Heart left ventricle (tissue), 16 donors: ENCODE results near the gene PNCK. TPM values are rescaled to one million over a fixed set of nuclear protein-coding genes. Genes with fewer than 3 reads are reported as not detected.

Experiments
- ATAC-seq, 4 donors: fragments of 200-7000 bp; cut with Tn5 transposase; one replicate each; pipeline ENCODE4 v1.9.1; 2020 to 2022; ENCODE audit warnings: moderate library complexity in 4 of 4, mild to moderate bottlenecking in 3 of 4, moderate number of reproducible peaks in 1 of 4
- DNase-seq, 5 donors: peaks; one replicate each; pipeline ENCODE4 v3.0.0-alpha.2; 2020
- H3K27ac ChIP-seq, 12 donors: fragments of 200-600 bp; sonication (generic) in 4 of 12; one replicate each; pipeline versions ENCODE4 v1.5.0 to v1.8.0; 2016 to 2022; ENCODE audit warnings: mild to moderate bottlenecking in 2 of 12
- H3K27me3 ChIP-seq, 9 donors: fragments of 200-600 bp; sonication (generic) in 2 of 9; one replicate each; pipeline versions ENCODE4 v1.5.1 to v1.8.0; 2016 to 2022; ENCODE audit warnings: mild to moderate bottlenecking in 3 of 9
- H3K36me3 ChIP-seq, 9 donors: fragments of 200-600 bp; sonication (generic) in 2 of 9; one replicate each; pipeline versions ENCODE4 v1.5.0 to v1.8.0; 2018 to 2022; ENCODE audit warnings: mild to moderate bottlenecking in 2 of 9
- H3K4me1 ChIP-seq, 12 donors: fragments of 200-600 bp; sonication (generic) in 4 of 12; one replicate each; pipeline versions ENCODE4 v1.5.0 to v1.8.0; 2016 to 2022; ENCODE audit warnings: mild to moderate bottlenecking in 3 of 12
- H3K4me3 ChIP-seq, 12 donors: fragments of 200-600 bp; sonication (generic) in 4 of 12; one replicate each; pipeline versions ENCODE4 v1.5.0 to v1.8.0; 2017 to 2022; ENCODE audit warnings: mild to moderate bottlenecking in 9 of 12, moderate library complexity in 4 of 12
- H3K9me3 ChIP-seq, 12 donors: fragments of 200-600 bp; sonication (generic) in 4 of 12; one replicate each; pipeline versions ENCODE4 v1.5.0 to v1.8.0; 2016 to 2022; ENCODE audit warnings: mild to moderate bottlenecking in 1 of 12
- CTCF ChIP-seq, 12 donors: fragments of 200-600 bp; sonication (generic) in 4 of 12; IDR thresholded peaks; one replicate each; pipeline versions ENCODE4 v1.5.0 to v1.8.0; 2018 to 2022; ENCODE audit warnings: antibody characterized with exemption in 12 of 12, mild to moderate bottlenecking in 5 of 12
- POLR2A ChIP-seq, 2 donors: fragments of 450-650 bp; IDR thresholded peaks; one replicate each; pipeline ENCODE4 v1.6.1; 2017; ENCODE audit warnings: antibody characterized with exemption in 2 of 2, mild to moderate bottlenecking in 2 of 2, moderate library complexity in 2 of 2
- WGBS, 4 donors: extraction: QIAGEN DNeasy Blood & Tissue Kit in 2 of 4; methylation state at CpG; one replicate each; pipeline versions ENCODE4 v1.1.5 to v1.1.7; 2013 to 2018; 5-methylcytosine and 5-hydroxymethylcytosine counted together
- intact Hi-C, 10 donors: fragments of 100-400 bp; cut with DNase I; formaldehyde crosslinking; loops; one replicate each; pipeline versions ENCODE4 v1.11.1 to v1.14.2; 2022
- polyA plus RNA-seq, 2 donors: library from polyadenylated mRNA; stranded (reverse); fragments of 200-250 nt; gene quantifications; one replicate each; pipeline ENCODE4 v1.2.3, GENCODE V29; 2013
- total RNA-seq, 9 donors: library from RNA; depleted of rRNA in 2 of 9; stranded (reverse); fragments of >200 nt in 2 of 9; fragmentation: NEBNext Ultra II Directional in 3 of 9; extraction: Animal tissue kit (Norgen Biotek cat#: 25700) in 3 of 9; gene quantifications; one replicate each; pipeline versions ENCODE4 v1.1.0 to v1.2.4, GENCODE V29; 2016 to 2023
- donor health status: ischemic (EF 13 %, LVEDD 7.1; RV severe dilation, severe dysfunction).
- donor health status: healthy with polysubstance abuse.
- donor health status: DM: no; HTN: yes; CAD: no.
- donor health status: DM: no; HTN: no; CAD: no.
- donor health status: ischemic (EF 25% LVEDD 6.9; RV normal size, moderate dysfunction).
- donor health status: ischemic (EF 25% LVEDD 5.7; RV mildly dilated, moderate dysfunction).
- donor health status: healthy.
- donor health status: DM: yes; HTN: yes; CAD: no.
- donor health status: ischemic (EF 35%, LVEDD 5.7; RV mildly dilated, moderate dysfunction).
- donor health status: nonischemic (EF 11% LVEDD 7.7; RV severe dilation, severe dysfunction).
- donor health status: DM: yes; HTN: yes; CAD: no.
- donor health status: PGD.
- donor health status: ischemic (EF 29% LVEDD 5.4; RV normal size, mild dysfunction).
- donor health status: nonischemic (EF 23%, LVEDD 6.1; RV moderate dilation, normal function).

Gene PNCK
- total and polyA plus RNA-seq, 11 donors, result 1.4 to 7.3 (median 6.4) TPM

GRCh38 chrX:153687121-153688039 is 13.8 kb upstream of the PNCK start, which contains the start of gene SLC6A8:
Gene SLC6A8, plus strand, starts transcription at chrX:153687926. Its CDS starts 649 bp downstream, at chrX:153688575.
- ATAC-seq, result peak; percentile 43 to 69 (median 56)
- intact Hi-C loops, result loop anchor here in 1 of 10 donors (1.0 kb wide), 1 partner anchor 21 kb away; no protein-coding TSS in a partner anchor

GRCh38 chrX:153686711-153687110 is 13.1 kb upstream of the PNCK start:
- no peaks in the 10 kb centered on the region for H3K36me3 ChIP-seq
- 41 to 78% (median 52%) methylated on average over 6 to 9 of the region's 9 CpGs for WGBS, 4 donors
- TF ChIP-seq CTCF (IDR thresholded peaks at IDR 0.05) (no peak), POLR2A (IDR thresholded peaks at IDR 0.05) (no peak)
- no peak overlapping the region for H3K4me3 ChIP-seq
- DNase-seq (peak in 1 of 5 donors; percentile 19), ATAC-seq (no peak)
- H3K4me1 ChIP-seq, result peaks cover 0 to 8% (median 0%) of the 10 kb centered on the region in 12 donors
- intact Hi-C loops, result loop anchor here in 1 of 10 donors (1.0 kb wide), 1 partner anchor 22 kb away; no protein-coding TSS in a partner anchor
- H3K27me3 ChIP-seq, result peaks cover 0 to 18% (median 0%) of the 10 kb centered on the region in 9 donors
- H3K27ac ChIP-seq, result peak overlapping the region in 1 of 12 donors; percentile 80
- peaks cover 0 to 4% (median 0%) of the 10 kb centered on the region in 12 donors for H3K9me3 ChIP-seq

More at GRCh38 chrX:153687121-153688039, 13.8 kb upstream of the PNCK start, which contains the start of gene SLC6A8:
- Histone ChIP-seq H3K4me3 (peak within 1 kb of the TSS in 11 of 12 donors; percentile 20 to 69 (median 50)), H3K27ac (peak within 1 kb of the TSS; percentile 58 to 92 (median 80)), H3K9me3 (peaks cover 0 to 4% (median 0%) of the 10 kb centered on the region in 12 donors), H3K27me3 (peaks cover 0 to 18% (median 0%) of the 10 kb centered on the region in 9 donors), H3K36me3 (no peaks in the 10 kb centered on the region), H3K4me1 (peaks cover 0 to 8% (median 0%) of the 10 kb centered on the region in 12 donors)
- TF ChIP-seq POLR2A (IDR thresholded peaks at IDR 0.05), result no peak
- peak in 11 of 12 donors; percentile 20 to 54 (median 36) for TF ChIP-seq CTCF (IDR thresholded peaks at IDR 0.05)
- WGBS, 4 donors, result 1 to 46% (median 21%) methylated on average over 27 to 60 of the region's 66 CpGs
- DNase-seq, result peak; percentile 78 to 89 (median 79)

- Histone ChIP-seq H3K9me3 (peaks cover 0 to 4% (median 0%) of the 10 kb centered on the region in 12 donors), H3K4me1 (peaks cover 0 to 8% (median 0%) of the 10 kb centered on the region in 12 donors), H3K36me3 (no peaks in the 10 kb centered on the region), H3K4me3 (no peak overlapping the region), H3K27ac (no peak overlapping the region), H3K27me3 (peaks cover 0 to 18% (median 0%) of the 10 kb centered on the region in 9 donors)
- no peak for ATAC-seq
- no peak for TF ChIP-seq POLR2A (IDR thresholded peaks at IDR 0.05)
- intact Hi-C loops, result no loop called here
- 72 to 81% (median 77%) methylated on average over 24 of the region's 24 CpGs for WGBS, 4 donors
- DNase-seq, result peak in 3 of 5 donors; percentile 7 to 23 (median 23)
Observed at GRCh38 chrX:153685751-153686696, 12.4 kb upstream of the PNCK start.

- peak in 1 of 5 donors; percentile 15 for DNase-seq
- H3K9me3 ChIP-seq, result peaks cover 0 to 4% (median 0%) of the 10 kb centered on the region in 12 donors
- peaks cover 0 to 8% (median 0%) of the 10 kb centered on the region in 12 donors for H3K4me1 ChIP-seq
- WGBS, 4 donors, result 64 to 77% (median 66%) methylated on average over 17 to 21 of the region's 21 CpGs
- intact Hi-C loops, result no loop called here
- no peaks in the 10 kb centered on the region for H3K36me3 ChIP-seq
- peaks cover 0 to 18% (median 0%) of the 10 kb centered on the region in 9 donors for H3K27me3 ChIP-seq
- TF ChIP-seq CTCF (IDR thresholded peaks at IDR 0.05), result no peak
- no peak for TF ChIP-seq POLR2A (IDR thresholded peaks at IDR 0.05)
- H3K4me3 ChIP-seq, result no peak overlapping the region
- ATAC-seq, result no peak
- H3K27ac ChIP-seq, result no peak overlapping the region
Observed at GRCh38 chrX:153685156-153685536, 11.5 kb upstream of the PNCK start.
